Adipocyte (in vitro differentiated cells): ENCODE results near the gene TSC22D1.
"Not testable (repeated sequence)": the region's sequence is repeated elsewhere in the genome, so short reads cannot be mapped to it uniquely, and the experiment has no call there.

Experiments used
- DNase-seq: peaks from one replicate; pipeline ENCODE4 v3.0.0-alpha.2; 2015; ENCODE audit warnings: low read depth
- H3K27me3 ChIP-seq: replicated peaks from 2 replicates; pipeline ENCODE4 v1.7.0; 2013; ENCODE audit warnings: mild to moderate bottlenecking, low read length, moderate library complexity; ENCODE audit not compliant: control insufficient read depth, insufficient read depth
- H3K36me3 ChIP-seq: 2 replicates; pipeline ENCODE4 v1.7.0; 2013; ENCODE audit warnings: low read length, mild to moderate bottlenecking, moderate library complexity; ENCODE audit not compliant: control insufficient read depth, insufficient read depth, severe bottlenecking
- H3K4me1 ChIP-seq: 2 replicates; pipeline ENCODE4 v1.7.0; 2013; ENCODE audit warnings: mild to moderate bottlenecking, low read length, moderate library complexity; ENCODE audit not compliant: control insufficient read depth, insufficient read depth
- H3K4me3 ChIP-seq: 2 replicates; pipeline ENCODE4 v1.7.0; 2013; ENCODE audit warnings: mild to moderate bottlenecking, low read length, moderate library complexity
- H3K9ac ChIP-seq: 2 replicates; pipeline ENCODE4 v1.7.0; 2013; ENCODE audit warnings: mild to moderate bottlenecking, low read length, moderate library complexity
- H3K9me3 ChIP-seq: 2 replicates; pipeline ENCODE4 v1.7.0; 2013; ENCODE audit warnings: mild to moderate bottlenecking, low read length, moderate library complexity; ENCODE audit not compliant: control insufficient read depth

The TSC22D1 gene

GRCh38 chr13:44470638-44471562, 105.2 kb downstream of the TSC22D1 start:
- Histone ChIP-seq H3K9ac (peak overlapping the region; percentile 24), H3K9me3 (no peaks in the 10 kb centered on the region), H3K4me1 (peaks cover 20% of the 10 kb centered on the region), H3K4me3 (no peak overlapping the region), H3K27me3 (no peaks in the 10 kb centered on the region), H3K36me3 (no peaks in the 10 kb centered on the region)
- peak; percentile 56 for DNase-seq

GRCh38 chr13:44468874-44469273, 107.3 kb downstream of the TSC22D1 start:
- Histone ChIP-seq H3K27me3 (no peaks in the 10 kb centered on the region), H3K4me1 (peaks cover 14% of the 10 kb centered on the region), H3K4me3 (no peak overlapping the region), H3K9ac (no peak overlapping the region), H3K9me3 (no peaks in the 10 kb centered on the region), H3K36me3 (peaks cover 3% of the 10 kb centered on the region)
- no peak for DNase-seq

DNA sequence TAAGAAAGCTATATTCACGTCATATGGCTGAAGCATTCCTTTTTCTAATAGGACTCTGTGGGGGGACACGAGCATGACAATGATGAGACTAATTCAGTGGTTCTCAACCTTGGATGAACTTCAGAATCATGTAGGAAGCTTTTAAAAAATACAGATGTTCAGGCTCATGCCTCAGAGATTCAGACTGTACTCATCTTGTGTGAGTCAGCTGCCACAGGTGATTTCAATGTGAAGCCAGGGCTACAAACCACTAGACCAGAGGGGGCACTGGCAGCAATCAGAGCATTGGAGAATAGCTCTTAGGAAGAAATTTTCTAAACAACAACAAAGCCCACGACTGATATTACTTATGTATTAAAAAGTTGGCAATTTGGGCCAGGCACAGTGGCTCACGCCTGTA, 110.8 kb downstream of the TSC22D1 start:
- Histone ChIP-seq H3K27me3 (no peaks in the 10 kb centered on the region), H3K36me3 (peaks cover 3% of the 10 kb centered on the region), H3K4me1 (peaks cover 11% of the 10 kb centered on the region), H3K9me3 (no peaks in the 10 kb centered on the region), H3K4me3 (no peak overlapping the region), H3K9ac (no peak overlapping the region)
- DNase-seq: no peak

- Histone ChIP-seq H3K4me1 (peaks cover 18% of the 10 kb centered on the region), H3K4me3 (no peak overlapping the region), H3K9ac (no peak overlapping the region), H3K36me3 (peaks cover 3% of the 10 kb centered on the region), H3K9me3 (no peaks in the 10 kb centered on the region), H3K27me3 (no peaks in the 10 kb centered on the region)
- DNase-seq: no peak
Observed at GRCh38 chr13:44464471-44464870, 111.7 kb downstream of the TSC22D1 start.

GRCh38 chr13:44463759-44464158, 112.4 kb downstream of the TSC22D1 start:
- Histone ChIP-seq H3K9ac (no peak overlapping the region), H3K4me3 (no peak overlapping the region), H3K27me3 (no peaks in the 10 kb centered on the region), H3K9me3 (no peaks in the 10 kb centered on the region), H3K36me3 (peaks cover 3% of the 10 kb centered on the region), H3K4me1 (peaks cover 18% of the 10 kb centered on the region)
- DNase-seq: no peak

GRCh38 chr13:44459674-44460073, 116.5 kb downstream of the TSC22D1 start:
- Histone ChIP-seq H3K9ac (no peak overlapping the region), H3K4me1 (peaks cover 20% of the 10 kb centered on the region), H3K27me3 (no peaks in the 10 kb centered on the region), H3K9me3 (no peaks in the 10 kb centered on the region), H3K36me3 (peaks cover 3% of the 10 kb centered on the region), H3K4me3 (no peak overlapping the region)
- no peak for DNase-seq

DNA sequence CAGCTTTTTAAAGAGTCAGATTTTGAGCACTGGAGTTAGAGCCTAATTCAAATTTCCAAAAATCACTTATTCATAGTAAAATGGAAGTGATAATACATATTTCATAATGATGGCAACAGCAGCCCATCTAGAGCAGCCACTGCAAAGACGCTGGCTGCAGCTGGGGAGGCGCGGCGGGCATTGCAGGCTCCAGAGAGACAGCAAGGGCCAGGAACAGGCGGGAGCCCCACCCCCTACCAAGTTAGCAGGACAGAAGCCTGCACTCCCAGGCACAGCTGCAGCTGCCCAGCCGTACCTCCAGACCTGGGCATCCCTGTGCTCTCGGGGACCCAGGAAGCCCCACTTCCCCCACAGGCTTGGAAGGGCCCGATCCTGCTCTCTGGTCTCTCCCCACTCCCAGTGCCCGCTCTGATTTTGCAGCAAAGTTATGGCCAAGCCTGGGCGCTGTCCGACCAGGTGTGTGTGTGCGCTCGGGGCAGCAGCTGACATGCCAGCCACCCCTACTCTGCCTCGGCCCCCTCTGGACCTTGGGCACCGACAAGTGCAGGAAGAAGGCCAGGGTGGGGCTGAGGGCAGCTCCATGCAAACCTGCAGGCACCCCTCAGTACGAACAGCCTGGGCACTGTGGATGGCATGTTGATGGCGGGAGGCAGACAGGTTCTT, 117.7 kb downstream of the TSC22D1 start:
- peaks cover 20% of the 10 kb centered on the region for H3K4me1 ChIP-seq
- H3K9me3 ChIP-seq: no peaks in the 10 kb centered on the region
- no peak overlapping the region for H3K4me3 ChIP-seq
- H3K9ac ChIP-seq: no peak overlapping the region
- no peak for DNase-seq
- no peaks in the 10 kb centered on the region for H3K27me3 ChIP-seq
- H3K36me3 ChIP-seq: no peaks in the 10 kb centered on the region

- not testable (repeated sequence) for H3K9ac ChIP-seq, H3K4me3 ChIP-seq, DNase-seq, H3K27me3 ChIP-seq, H3K36me3 ChIP-seq, H3K9me3 ChIP-seq
- peaks cover 20% of the 10 kb centered on the region for H3K4me1 ChIP-seq
Observed at GRCh38 chr13:44456212-44456611, 119.9 kb downstream of the TSC22D1 start.

DNA sequence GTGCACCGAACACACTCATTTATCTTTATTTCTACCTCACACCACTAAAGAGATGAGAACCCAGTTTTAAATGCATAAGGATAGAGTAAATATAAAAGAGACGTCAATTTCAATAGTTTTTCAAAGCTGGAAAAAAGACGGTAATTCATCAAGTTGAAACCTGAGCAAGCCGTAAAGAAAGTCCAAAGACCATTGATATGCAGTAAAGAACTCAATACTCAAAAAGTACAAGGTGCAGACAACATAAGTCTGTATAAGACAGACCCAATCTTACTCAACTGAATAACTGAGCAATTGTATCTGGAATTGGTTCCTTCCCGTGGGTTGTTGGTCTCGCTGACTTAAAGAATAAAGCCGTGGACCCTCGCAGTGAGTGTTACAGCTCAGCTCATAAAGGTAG, 120.4 kb downstream of the TSC22D1 start:
- H3K9ac ChIP-seq: no peak overlapping the region
- H3K9me3 ChIP-seq: no peaks in the 10 kb centered on the region
- H3K27me3 ChIP-seq: no peaks in the 10 kb centered on the region
- peaks cover 15% of the 10 kb centered on the region for H3K4me1 ChIP-seq
- no peaks in the 10 kb centered on the region for H3K36me3 ChIP-seq
- no peak overlapping the region for H3K4me3 ChIP-seq
- DNase-seq: no peak

DNA sequence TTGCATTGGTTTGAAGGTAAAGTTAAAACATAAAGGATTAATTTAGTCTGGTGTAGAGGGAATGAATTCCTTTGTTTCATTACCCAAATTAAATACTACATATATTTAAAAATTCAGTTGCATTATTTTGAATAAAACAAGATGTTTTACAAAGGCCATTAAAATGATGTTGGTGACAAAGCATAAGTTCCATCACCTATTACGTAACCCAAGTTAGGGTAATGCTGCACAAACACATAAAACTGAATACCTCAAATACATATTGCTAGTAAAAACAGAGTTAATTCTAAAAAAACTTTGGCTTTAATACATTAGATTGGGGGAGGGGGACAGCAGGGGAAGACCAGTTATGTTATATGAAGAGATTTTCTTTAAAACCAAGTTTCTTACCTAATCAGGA, 122.2 kb downstream of the TSC22D1 start:
- no peak for DNase-seq
- Histone ChIP-seq H3K27me3 (no peaks in the 10 kb centered on the region), H3K9me3 (no peaks in the 10 kb centered on the region), H3K4me3 (no peak overlapping the region), H3K4me1 (peaks cover 8% of the 10 kb centered on the region), H3K9ac (no peak overlapping the region), H3K36me3 (no peaks in the 10 kb centered on the region)

DNA sequence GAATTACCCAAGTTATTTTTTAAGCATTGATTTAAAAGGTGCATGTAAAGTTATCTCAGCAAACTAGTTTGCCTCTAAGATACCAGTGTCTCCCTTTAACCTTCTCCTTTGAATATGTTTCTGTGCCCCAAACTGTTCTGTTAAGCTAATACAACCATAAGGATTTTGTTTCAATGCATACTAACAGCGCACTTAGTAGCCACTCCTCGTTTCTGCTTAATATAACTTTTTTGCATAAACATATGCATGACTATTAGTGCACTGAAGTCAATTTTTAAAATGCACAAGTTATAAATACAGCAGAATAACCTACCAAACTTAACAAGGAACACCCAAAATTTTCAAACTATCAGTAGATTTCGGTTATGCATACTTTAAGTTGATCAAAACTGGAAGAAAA, 123.1 kb downstream of the TSC22D1 start:
- Histone ChIP-seq H3K27me3 (no peaks in the 10 kb centered on the region), H3K36me3 (no peaks in the 10 kb centered on the region), H3K4me1 (peaks cover 4% of the 10 kb centered on the region), H3K4me3 (no peak overlapping the region), H3K9ac (no peak overlapping the region), H3K9me3 (no peaks in the 10 kb centered on the region)
- DNase-seq: no peak
